ENCODE results near the gene OCIAD1.
"Not testable (repeated sequence)": the region's sequence is repeated elsewhere in the genome, so short reads cannot be mapped to it uniquely, and the experiment has no call there.

OCIAD1 gene, protein sequence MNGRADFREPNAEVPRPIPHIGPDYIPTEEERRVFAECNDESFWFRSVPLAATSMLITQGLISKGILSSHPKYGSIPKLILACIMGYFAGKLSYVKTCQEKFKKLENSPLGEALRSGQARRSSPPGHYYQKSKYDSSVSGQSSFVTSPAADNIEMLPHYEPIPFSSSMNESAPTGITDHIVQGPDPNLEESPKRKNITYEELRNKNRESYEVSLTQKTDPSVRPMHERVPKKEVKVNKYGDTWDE
- 42.8 to 87.7 (median 61.7) reads per million in 4 donors for total RNA-seq

DNA sequence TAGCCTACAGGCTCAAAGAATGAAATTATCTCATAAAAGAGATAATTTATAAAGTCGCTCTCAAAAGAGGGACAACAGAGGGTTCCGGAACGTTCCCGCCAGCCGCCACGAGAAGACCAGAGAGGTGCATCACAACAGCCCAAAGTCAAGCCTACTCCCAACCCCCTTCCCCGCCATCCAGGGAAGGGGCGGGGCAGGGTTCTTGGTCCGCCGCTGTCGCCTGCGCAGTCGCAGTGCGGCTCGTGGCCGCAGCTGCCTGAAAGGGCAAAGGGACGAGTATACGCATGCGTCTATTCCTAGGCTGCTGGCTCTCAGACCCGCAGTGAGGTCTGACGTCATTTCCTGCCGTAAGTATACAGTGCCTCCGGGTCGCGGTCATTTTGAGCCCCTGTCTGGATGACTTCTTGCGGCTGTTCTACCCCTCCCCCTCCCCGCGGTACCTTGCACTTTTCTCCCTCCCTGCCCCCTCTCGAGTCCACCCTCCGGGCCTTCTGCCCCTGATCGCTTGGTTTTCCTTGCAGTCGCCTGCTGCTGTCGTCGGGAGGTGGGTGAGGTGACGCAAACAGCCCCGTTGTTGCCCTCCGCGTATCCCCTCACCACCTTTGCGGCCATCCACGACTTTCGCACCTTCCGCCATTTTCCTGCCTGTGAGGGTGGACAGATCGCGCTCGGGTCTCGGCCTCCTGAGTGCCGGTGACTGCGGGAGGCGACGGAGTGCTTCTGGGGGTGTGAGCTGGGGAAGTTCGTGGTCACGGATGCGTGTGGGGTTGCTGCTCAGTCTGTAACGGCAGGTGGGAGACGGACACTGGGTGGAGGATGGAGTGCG is at the start of gene OCIAD1:
TSS of gene OCIAD1 (plus strand) at position 383 of the 826 bp plus-strand sequence. CDS start 1,537 bp downstream, outside the sequence.
- peak; percentile 92 to 99 (median 93) for DNase-seq

DNA sequence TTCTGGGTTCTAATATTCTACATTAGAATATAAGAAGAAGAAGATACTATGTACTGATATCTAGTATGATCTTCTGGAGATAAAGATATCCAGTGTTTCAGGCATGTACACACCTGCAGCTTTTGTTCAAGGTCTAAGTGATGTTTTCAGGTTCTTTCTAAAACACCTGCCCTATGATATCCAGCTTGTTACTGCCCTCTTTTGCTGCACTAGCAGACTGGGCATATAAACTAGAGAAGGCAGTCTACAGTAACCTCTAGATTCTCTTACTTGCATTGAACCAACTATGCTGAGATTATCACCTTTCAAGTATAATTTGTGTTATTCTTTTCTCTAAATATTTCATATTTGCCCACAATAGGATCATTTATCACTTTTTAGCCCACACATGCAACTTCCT is 48.9 kb upstream of the OCIAD1 start:
- DNase-seq = no peak

DNA sequence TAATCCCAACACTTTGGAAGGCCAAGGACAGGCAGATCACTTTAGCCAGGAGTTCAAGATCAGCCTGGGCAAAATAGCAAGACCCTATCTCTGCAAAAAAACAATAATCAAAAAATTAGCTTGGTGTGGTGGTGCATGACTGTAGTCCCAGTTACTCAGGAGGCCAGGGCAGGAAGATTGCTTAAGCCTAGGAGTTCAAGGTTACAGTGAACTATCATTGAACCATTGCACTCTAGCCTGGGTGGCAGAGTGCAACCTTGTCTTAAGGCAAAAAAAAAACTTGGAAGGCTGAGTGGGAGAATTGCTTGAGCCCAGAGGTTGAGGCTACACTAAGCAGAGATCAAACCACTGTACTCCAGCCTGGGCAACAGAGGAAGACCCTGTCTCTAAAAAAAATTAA is 45.6 kb upstream of the OCIAD1 start:
- no peak for DNase-seq

DNA sequence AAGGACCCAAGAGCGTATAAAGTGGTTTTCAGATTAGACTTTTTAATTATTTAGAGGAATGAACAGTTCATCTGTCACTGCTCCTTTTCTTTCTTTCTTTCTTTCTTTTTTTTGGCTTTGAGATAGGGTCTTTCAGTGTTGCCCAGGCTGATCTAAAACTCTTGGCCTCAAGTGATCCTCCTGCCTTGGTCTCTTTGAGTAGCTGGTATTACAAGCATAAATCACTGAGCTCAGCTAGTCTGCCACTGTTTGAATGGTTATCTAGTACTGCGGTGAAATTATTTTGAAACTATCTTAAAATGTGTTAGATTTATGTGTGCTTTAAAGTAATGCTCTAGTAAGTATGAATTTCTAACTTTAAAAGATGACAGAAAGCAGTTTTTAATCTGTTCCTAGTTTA is 44.3 kb upstream of the OCIAD1 start:
- DNase-seq = no peak

DNA sequence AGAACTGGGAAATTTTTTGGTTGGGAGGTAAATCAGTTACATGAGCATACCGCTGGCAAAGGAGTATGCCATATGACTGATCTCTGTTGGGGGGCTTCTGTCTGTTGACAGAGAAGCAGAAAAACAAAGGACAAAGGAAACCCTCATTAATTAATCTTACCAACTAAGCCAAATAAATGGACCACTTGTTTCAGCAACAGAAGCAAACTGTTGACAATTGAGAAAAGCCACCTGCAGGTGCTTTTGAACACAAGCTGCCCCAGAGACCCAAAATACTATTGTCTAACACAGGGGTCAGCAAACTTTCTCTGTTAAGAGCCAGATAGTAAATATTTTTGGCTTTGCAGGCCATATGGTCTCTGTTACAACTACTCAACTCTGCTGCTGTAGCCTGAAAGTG is 43.8 kb upstream of the OCIAD1 start:
- DNase-seq = no peak

DNA sequence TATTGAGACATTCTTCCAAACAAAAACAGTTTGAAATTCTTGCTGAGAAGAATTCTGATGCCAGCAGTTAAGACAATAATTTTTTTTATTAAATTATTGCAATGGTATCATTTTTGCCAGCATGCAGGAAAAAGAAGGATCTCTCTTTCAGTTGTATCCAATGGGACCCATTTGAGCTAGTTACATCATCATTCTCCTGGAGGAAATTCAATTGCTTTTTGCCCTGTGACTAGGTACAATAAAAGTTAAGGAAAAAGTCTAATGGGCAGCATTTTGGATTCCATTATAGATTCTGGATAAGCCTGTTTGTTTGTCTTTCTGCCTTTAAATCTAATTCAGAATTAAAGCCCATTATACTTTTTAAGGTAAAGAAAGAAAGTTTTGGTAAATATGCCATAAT is 40.3 kb upstream of the OCIAD1 start:
- DNase-seq = no peak

DNA sequence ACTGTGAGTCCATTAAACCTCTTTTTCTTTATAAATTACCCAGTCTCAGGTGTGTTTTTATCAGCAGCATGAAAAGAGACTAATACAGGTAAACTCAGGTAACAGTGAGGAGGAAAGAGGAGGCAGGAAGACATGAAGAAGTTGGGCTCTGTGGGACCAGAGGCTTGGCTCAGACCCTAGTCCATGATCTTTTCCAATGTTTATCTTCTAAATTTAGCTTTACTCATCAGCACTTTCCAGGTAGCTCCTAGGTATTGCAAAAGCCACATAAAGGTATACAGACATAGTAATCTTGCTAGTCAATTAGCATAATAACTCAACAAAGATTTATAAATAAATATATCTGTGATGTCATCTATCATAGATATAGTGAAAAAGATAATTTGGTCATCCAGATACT is 39.6 kb upstream of the OCIAD1 start:
- no peak for DNase-seq

DNA sequence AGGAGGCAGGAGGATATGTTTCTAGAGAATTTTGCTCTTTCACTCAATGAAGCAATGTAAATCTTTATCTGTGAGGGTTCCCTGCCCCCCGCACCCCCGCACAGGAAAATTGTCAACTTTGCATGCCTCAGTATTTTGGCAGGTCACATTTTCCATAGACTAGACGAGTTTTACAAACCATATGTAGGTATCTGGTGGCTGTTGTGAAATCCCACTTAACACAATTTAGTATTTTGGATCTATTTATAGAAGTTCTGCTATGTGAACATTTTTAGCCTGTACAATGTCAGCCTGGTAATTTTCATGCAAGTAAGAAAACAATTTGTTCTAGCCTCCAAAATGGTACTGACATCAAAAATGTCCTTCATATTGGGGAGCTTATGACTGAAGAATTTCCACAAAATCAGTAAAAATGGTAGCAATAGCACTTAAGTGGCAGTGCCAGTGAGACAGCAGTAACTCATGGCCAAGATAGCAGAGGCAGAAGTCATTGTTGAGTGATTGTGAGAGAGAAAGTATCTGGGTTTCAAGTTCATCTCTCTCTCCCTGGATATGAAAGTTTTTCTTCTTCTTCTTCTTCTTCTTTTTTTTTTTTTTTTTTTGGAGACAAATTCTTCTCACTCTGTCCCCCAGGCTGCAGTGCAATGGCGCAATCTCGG is 38.4 kb upstream of the OCIAD1 start:
- DNase-seq = no peak

DNA sequence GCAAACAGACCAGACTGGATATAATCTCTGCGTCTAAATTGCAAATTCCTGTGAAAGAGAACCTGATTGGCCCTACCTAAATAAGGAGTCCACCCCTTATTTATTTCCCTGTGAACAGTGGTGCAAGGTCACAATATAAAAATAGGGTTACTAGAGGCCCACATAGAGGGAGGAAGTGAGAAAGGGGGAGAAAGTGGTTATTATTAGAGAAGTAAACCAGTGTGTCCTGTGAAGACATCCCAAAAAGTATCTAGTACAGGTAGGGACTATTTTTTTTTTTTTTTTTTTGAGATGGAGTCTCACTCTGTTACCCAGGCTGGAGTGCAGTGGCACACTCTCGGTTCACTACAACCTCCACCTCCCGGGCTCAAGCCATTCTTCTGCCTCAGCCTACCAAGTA is 35.8 kb upstream of the OCIAD1 start:
- DNase-seq = no peak

DNA sequence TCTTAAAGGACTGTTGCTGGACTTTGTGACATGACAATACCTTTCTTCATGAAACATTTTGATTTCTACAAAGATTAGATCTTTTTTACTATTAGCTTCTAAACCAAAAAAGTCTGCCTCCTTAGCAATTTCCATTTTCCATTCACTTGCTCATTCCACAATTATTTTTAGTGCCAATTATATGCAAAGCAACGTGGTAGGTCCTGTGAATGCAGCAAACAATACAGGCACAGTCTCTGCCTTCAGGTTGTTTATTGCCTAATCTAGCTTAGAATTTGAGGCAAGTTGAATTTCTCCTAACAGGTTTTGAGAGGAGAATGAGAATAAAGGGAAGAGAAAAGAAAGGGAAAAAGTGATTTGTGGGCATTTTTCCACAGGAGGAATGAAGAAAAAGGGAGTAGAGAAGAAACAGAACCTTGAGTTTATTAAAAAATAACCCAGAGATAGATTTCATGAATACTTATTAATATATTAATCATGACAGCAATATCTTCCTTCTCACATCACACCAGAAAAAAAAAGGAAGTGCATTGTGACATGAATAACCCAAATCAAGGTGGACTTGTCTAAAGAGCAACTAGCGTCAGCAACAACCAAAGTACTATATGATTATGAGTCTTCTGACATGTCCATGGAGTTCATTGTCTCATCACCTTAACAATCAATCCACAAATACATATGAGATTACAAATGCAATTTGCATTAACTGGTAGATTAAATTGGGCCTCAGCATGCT is 34.5 kb upstream of the OCIAD1 start:
- DNase-seq = no peak

DNA sequence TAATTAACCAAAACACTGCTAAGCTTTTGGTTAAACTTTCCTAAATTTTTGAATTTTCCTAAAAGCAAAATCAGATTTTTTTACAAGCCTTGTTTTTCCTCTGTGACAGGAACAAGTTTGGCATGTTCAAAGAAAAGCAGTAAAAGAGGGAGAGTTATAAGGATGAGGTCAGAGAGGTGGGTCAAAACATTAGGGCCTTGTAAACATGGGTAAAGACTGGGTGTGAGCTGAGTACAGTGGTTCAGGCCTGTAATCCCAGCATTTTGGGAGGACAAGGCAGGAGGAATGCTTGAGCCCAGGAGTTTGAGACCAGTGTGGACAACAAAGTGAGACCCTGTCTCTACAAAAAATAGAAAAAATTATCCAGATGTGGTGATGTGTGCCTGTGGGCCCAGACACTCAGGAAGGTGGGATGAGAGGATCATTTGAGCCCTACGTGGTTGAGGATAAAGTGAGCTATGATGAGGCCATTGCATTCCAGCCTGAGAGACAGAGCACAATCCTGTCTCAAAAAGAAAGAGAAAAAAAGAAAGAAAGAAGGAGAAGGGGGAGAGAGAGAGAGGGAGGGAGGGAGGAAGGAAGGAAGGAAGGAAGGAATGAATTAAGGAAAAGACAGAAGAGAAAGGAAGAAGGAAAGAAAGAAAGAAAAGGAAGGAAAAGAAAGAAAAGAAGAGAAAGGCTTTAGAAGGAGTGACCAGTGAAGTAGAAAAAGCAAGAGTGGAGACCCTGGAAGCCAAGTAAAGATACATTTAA is 33.8 kb upstream of the OCIAD1 start:
- no peak for DNase-seq

DNA sequence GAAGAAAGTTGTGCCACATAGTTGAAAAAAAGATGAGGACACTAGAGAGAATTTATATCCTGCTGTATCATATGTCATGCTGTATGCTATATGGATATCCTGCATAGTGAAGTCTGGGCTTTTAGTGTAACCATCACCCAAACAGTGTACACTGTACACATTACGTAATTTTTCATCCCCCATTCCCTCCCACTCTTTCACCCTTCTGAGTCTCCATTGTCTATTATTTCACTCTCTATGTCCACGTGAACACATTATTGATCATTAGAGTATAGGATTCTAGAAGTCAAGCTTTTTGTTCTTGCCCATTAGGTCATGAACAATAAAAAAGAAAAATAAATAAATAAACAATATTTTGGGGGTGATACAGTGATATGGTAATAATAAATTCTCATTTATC is 32.8 kb upstream of the OCIAD1 start:
- DNase-seq = no peak

DNA sequence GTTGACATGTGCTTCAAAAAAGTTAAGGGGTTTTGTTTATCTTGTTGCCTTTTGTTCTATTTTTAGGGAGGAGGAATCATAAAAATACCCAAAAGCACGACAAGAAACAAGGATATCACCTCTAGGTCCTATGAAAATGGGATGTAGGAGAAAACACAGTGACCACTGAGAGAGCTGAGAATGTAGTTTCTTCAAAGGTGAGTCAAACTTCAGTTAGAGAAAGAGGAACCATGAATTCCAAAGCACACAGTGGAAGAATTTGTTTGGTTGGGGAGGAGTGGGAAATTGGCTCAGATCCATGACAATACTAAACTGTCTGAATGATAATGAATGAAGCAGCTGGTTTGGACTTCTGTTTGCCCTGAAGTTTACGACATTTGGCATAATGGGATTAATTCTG is 31.7 kb upstream of the OCIAD1 start:
- no peak for DNase-seq

DNA sequence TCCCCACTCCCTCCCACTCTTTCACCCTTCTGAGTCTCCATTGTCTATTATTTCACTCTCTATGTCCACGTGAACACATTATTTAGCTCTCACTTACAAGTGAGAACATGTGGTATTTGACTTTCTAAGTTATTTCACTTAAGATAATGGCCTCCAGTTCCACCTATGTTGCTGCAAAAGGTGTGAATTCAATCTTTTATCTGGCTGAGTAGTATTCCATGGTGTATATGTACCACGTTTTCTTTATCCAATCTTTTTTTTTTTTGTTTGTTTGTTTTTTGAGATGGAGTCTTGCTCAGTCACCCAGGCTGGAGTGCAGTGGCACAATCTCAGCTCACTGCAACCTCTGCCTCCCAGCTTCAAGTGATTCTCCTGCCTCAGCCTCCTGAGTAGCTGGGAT is 30.7 kb upstream of the OCIAD1 start:
- not testable (repeated sequence) for DNase-seq

DNA sequence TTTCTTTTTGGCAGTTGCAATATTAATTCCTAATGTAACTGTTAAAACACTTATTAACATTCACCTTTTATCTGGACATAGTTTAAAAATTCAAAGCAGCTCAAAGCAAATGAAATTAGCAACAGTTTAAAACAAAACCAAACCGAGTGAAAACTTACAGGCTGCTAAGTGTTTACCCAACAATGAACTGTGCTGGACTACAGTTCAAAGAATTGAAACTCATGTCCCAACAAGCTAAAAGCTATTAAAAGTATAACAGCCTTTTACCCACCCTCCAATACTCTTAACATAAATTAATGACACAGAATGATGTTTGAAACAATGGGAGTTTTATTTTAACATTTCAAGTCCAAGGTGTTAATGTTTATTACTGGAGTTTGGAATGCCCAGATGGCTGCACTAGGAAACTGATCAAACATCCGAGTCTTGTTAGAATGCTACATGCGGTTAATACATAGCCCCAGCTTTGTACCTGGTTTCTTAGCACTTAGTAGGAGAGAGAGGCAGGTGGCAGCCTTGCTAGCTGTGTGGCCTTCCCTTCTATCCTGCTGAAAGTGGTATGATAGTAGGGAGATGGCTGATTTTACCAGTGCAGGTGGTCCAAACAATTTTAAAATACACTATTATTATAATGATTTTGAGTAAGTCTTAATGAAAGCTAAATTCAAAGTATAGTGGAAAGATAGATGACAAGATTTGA is 29.7 kb upstream of the OCIAD1 start:
- DNase-seq = no peak

DNA sequence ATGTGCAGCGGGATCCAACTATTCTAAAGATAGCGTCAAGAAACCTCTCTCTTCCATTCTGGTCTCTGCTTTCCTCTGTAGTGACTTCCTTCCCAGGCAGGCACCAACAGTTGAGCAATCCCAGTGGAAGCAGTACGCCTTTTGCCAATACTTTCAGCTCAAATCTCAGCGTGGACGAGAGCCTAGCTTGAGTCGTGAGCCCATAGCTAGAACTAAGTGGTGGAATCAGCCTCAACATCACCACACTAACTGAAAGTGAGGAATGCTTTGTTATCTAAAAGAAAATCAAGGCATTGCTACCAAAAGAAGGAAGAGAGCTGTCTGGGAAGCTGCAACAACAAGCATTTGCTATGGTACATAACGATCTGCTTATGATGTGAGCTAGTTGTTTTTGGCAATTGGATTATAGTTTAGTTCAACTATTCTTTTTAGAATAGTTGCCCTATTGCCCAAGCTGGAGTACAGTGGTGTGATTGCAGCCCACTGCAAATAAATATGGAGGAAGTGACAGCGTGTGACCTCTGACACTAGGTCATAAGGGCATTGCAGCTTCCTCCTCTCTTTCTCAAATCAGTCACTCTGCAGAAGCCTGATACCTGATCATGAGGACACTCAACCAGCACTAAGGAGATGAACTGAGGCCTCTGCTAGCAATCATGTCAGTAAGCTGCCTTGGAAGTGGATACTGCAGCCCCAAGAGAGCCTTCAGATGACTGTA is 26.1 kb upstream of the OCIAD1 start:
- DNase-seq = no peak

DNA sequence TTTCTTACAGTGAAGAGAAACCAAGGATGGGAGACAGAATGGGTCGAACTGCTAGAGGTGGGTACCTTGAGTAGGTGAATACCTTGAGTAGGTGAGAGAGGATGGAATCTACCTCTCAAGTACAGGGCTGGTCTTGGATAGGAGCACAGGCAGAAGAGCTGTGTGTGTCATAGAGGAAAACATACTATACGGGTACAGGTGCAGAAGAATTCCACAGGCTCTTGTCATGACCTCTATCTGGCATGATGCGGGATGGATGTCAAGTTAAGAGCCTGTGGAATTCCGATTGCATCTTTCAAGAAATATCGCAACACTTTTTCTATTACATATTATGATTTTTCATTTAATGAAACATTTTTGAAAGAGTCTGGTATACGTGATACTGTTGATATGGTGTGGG is 18.0 kb upstream of the OCIAD1 start:
- DNase-seq = no peak

DNA sequence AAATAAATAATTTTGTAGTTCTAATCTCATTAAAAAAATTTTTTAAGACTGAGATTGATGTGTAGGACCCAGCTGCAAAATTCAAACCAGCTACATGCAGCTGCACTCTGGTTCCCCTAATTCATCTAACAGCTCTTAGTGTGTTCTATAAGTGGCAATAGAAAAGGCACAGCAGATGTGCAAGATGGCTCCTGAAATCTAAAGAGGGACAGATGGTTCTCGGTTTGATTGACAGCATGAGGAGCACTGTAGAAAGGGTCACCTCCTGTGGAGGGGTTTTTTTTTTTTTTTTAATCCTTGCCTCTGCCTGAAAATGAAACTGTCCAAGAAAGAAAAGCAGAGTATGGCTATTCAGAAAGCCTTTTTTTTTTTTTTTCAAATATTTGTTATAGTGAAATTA is 16.9 kb upstream of the OCIAD1 start:
- DNase-seq = no peak

DNA sequence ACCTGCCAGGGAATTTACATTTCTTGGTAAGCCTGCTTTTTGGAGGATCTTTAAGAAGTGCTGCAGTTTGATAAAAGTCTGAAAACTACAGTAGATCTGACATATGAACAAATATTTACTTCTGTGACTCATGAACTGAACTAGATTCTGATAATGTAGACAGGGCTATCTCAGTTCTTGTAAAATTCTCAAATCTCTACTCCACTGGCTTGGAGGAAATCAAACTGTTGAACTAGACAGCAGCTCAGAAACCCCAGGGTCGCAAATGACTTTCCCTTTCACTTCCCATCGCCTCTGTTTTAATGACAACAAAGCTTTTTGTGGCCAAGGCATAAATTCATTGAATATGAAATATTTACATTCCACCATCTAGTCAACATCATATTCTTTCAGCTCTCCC is 15.4 kb upstream of the OCIAD1 start:
- DNase-seq = no peak

DNA sequence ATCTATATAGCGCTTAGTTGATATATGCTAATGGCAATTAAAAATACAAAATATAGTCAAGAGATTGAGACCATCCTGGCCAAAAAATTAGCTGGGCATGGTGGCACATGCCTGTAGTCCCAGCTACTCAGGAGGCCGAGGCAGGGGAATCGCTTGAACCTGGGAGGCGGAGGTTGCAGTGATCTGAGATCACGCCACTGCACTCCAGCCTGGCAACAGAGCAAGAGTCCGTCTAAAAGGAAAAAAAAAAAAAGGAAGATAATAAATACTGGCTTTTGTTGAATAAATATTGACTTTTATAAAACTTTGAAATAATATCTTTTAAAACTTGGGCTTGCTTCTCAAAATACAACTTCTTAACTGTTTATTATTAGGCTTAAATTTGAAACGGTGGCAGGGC is 14.6 kb upstream of the OCIAD1 start:
- not testable (repeated sequence) for DNase-seq

DNA sequence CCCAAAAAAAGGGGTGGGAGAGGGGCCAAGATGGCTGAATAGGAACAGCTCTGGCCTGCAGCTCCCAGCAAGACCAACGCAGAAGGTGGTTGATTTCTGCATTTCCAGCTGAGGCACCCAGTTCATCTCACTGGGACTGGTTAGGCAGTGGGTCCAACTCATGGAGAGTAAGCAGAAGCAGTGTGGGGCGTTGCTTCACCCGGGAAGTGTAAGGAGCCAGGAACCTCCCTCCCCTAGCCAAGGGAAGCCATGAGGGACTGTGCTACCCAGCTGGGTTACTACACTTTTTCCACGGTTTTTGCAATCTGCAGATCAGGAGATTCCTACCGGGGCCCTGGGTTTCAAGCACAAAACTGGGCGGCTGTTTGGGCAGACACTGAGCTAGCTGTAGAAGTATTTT is 13.9 kb upstream of the OCIAD1 start:
- no peak for DNase-seq

Measured in T-helper 1 cell (primary cell).